Measurements from ENCODE around the gene COL20A1.

Gene COL20A1

GRCh38 chr20:63268256-63268655, 24.7 kb upstream of the COL20A1 start:
- no peak for DNase-seq
- TF ChIP-seq GATA1 (IDR thresholded peaks at IDR 0.05; ENCODE audit: low read depth, low read length), result no peak
- TF ChIP-seq POLR2A (IDR thresholded peaks at IDR 0.05; ENCODE audit: low read length), result no peak

- TF ChIP-seq GATA1 (IDR thresholded peaks at IDR 0.05; ENCODE audit: low read depth, low read length) (no peak), POLR2A (IDR thresholded peaks at IDR 0.05; ENCODE audit: low read length) (no peak)
- no peak for DNase-seq
Observed at GRCh38 chr20:63268671-63269439, 24.1 kb upstream of the COL20A1 start.

- no peak for TF ChIP-seq POLR2A (IDR thresholded peaks at IDR 0.05; ENCODE audit: low read length)
- TF ChIP-seq GATA1 (IDR thresholded peaks at IDR 0.05; ENCODE audit: low read depth, low read length), result no peak
- no peak for DNase-seq
Observed at GRCh38 chr20:63269724-63270123, 23.3 kb upstream of the COL20A1 start.

GRCh38 chr20:63270606-63271325, 22.2 kb upstream of the COL20A1 start:
- TF ChIP-seq GATA1 (IDR thresholded peaks at IDR 0.05; ENCODE audit: low read depth, low read length) (no peak), POLR2A (IDR thresholded peaks at IDR 0.05; ENCODE audit: low read length) (no peak)
- peak; percentile 43 to 66 for DNase-seq

GRCh38 chr20:63272105-63273058, 20.6 kb upstream of the COL20A1 start, which contains the start of gene ARFGAP1:
TSS of gene ARFGAP1 (plus strand) at chr20:63272813. CDS start at chr20:63275581, 2,768 bp downstream.
- DNase-seq, result peak; percentile 91 to 94
- no peak for TF ChIP-seq GATA1 (IDR thresholded peaks at IDR 0.05; ENCODE audit: low read depth, low read length)
- peak; percentile 60 for TF ChIP-seq POLR2A (IDR thresholded peaks at IDR 0.05; ENCODE audit: low read length)

GRCh38 chr20:63273059-63273579, 19.9 kb upstream of the COL20A1 start:
- peak in 1 of 2 experiments; percentile 50 for DNase-seq

GRCh38 chr20:63273635-63274380, 19.2 kb upstream of the COL20A1 start:
- TF ChIP-seq GATA1 (IDR thresholded peaks at IDR 0.05; ENCODE audit: low read depth, low read length) (no peak), POLR2A (IDR thresholded peaks at IDR 0.05; ENCODE audit: low read length) (no peak)
- peak; percentile 18 to 53 for DNase-seq

More at GRCh38 chr20:63273059-63273579, 19.9 kb upstream of the COL20A1 start:
- TF ChIP-seq POLR2A (IDR thresholded peaks at IDR 0.05; ENCODE audit: low read length), result peak; percentile 7
- no peak for TF ChIP-seq GATA1 (IDR thresholded peaks at IDR 0.05; ENCODE audit: low read depth, low read length)

- peak in 1 of 2 experiments; percentile 20 for DNase-seq
- TF ChIP-seq POLR2A (IDR thresholded peaks at IDR 0.05; ENCODE audit: low read length), result no peak
- no peak for TF ChIP-seq GATA1 (IDR thresholded peaks at IDR 0.05; ENCODE audit: low read depth, low read length)
Observed at GRCh38 chr20:63274381-63275228, 18.4 kb upstream of the COL20A1 start.

GRCh38 chr20:63275825-63276224, 17.2 kb upstream of the COL20A1 start:
- TF ChIP-seq POLR2A (IDR thresholded peaks at IDR 0.05; ENCODE audit: low read length) (no peak), GATA1 (IDR thresholded peaks at IDR 0.05; ENCODE audit: low read depth, low read length) (no peak)
- no peak for DNase-seq

- no peak for DNase-seq
- TF ChIP-seq GATA1 (IDR thresholded peaks at IDR 0.05; ENCODE audit: low read depth, low read length) (no peak), POLR2A (IDR thresholded peaks at IDR 0.05; ENCODE audit: low read length) (no peak)
Observed at GRCh38 chr20:63276956-63277355, 16.0 kb upstream of the COL20A1 start.

GRCh38 chr20:63277466-63278272, 15.3 kb upstream of the COL20A1 start:
- DNase-seq, result no peak
- TF ChIP-seq GATA1 (IDR thresholded peaks at IDR 0.05; ENCODE audit: low read depth, low read length), result no peak
- TF ChIP-seq POLR2A (IDR thresholded peaks at IDR 0.05; ENCODE audit: low read length), result no peak
